GM21390 (cell line): ENCODE measurements around the gene SMC1A.

ENCODE experiments used
- ATAC-seq: cut with Tn5 transposase; IDR thresholded peaks from one replicate; pipeline ENCODE4 v1.9.1; 2021; ENCODE audit not compliant: unreplicated experiment

SMC1A gene

DNA sequence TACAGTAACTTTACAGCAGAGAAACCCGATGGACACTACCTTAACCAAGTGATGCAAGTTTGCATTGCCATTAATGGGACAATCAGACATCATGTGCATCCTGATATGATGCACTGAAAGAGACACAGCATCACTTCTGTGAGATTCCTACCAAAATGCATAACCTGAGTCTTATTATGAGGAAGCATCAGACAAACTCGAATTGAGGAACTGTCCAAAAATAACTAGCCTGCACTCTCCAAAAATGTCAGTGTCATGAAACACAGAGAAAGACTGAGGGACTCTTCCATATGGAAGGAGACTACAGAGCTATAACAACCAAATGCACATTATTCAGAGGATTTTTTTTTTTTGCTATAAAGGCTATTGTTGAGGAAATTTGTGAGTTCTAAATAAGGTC lies 74.5 kb downstream of the SMC1A start:
- no peak for ATAC-seq

GRCh38 chrX:53340852-53341645 lies 81.4 kb downstream of the SMC1A start:
- no peak for ATAC-seq

GRCh38 chrX:53337101-53337500 lies 85.4 kb downstream of the SMC1A start:
- ATAC-seq = no peak

- no peak for ATAC-seq
Measured at GRCh38 chrX:53333853-53334252, 88.6 kb downstream of the SMC1A start.

DNA sequence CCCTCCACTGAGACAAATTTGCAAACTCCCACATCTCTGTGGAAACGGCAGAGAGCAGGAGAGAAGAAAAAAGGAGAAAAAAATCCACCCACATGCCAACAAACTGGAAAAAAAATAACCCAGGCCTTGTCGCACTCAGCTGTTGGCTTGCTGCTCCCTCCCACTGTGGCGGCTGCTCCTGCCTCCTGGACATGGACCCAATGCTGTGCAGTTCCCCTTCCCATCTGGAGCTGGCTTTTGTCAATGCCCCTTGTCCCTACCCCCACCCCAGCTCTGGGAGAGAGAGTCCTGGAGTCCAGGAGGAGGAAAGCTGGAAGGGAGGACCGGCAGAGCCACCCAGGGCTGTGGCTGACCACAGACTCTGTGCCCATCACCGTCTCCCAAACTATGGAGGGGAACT lies 90.2 kb downstream of the SMC1A start:
- no peak for ATAC-seq

DNA sequence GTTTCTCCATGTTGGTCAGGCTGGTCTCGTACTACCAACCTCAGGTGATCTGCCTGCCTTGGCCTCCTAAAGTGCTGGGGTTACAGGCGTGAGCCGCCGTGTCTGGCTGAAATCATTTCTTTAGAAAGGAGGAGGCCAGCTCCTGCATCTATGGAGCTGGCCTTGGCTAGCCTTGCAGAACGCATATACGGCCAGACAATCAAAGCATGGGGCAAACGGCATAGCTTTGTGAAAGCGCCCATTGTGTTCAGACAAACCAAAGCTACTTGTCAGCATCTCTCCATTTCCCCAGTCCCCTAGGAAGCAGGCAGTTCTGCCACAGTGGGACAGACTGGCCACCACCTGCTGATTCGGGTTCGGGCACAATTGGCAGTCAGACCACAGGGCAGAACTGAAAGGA lies 92.1 kb downstream of the SMC1A start:
- no peak for ATAC-seq

GRCh38 chrX:53324803-53325202 lies 97.7 kb downstream of the SMC1A start:
- ATAC-seq = no peak
